Progenitor cell of endocrine pancreas (in vitro differentiated cells): ENCODE data around the gene SLCO1B3. TPM values are rescaled to one million over a fixed set of nuclear protein-coding genes. Genes with fewer than 3 reads are reported as not detected.
A peak's percentile ranks its signal among the peaks of the same experiment; 100 is the strongest.

Experiments
- DNase-seq: peaks from one replicate; pipeline ENCODE4 v3.0.0; 2021; ENCODE audit warnings: low spot score; ENCODE audit not compliant: unreplicated experiment
- H3K27ac Mint-ChIP-seq: 2 replicates; pipeline ENCODE4 v1.8.0; 2021; ENCODE audit warnings: mild to moderate bottlenecking, moderate library complexity, mixed read lengths
- H3K27me3 Mint-ChIP-seq: 2 replicates; pipeline ENCODE4 v1.8.0; 2021; ENCODE audit warnings: mixed read lengths
- H3K36me3 Mint-ChIP-seq: 2 replicates; pipeline ENCODE4 v1.8.0; 2022; ENCODE audit warnings: mixed read lengths; ENCODE audit not compliant: insufficient read depth
- H3K4me1 Mint-ChIP-seq: 2 replicates; pipeline ENCODE4 v1.8.0; 2021; ENCODE audit warnings: low read depth, mixed read lengths
- H3K4me3 Mint-ChIP-seq: 2 replicates; pipeline ENCODE4 v1.8.0; 2021; ENCODE audit warnings: low read depth, mild to moderate bottlenecking, moderate library complexity, mixed read lengths
- H3K9me3 Mint-ChIP-seq: 2 replicates; pipeline ENCODE4 v1.8.0; 2021; ENCODE audit warnings: low read depth, mixed read lengths
- total RNA-seq: library from RNA; stranded (reverse); gene quantifications from 2 replicates; pipeline ENCODE4 v1.2.1, GENCODE V29; 2021
- TF ChIP-seq, protein P1 (sequence below): fragments of 200-600 bp; sonication (generic); IDR thresholded peaks from one replicate; pipeline ENCODE4 v1.5.0; 2021; ENCODE audit warnings: antibody characterized with exemption, mild to moderate bottlenecking; ENCODE audit not compliant: unreplicated experiment

Gene SLCO1B3
- total RNA-seq, 1 donor from 2014 or later: not detected

DNA sequence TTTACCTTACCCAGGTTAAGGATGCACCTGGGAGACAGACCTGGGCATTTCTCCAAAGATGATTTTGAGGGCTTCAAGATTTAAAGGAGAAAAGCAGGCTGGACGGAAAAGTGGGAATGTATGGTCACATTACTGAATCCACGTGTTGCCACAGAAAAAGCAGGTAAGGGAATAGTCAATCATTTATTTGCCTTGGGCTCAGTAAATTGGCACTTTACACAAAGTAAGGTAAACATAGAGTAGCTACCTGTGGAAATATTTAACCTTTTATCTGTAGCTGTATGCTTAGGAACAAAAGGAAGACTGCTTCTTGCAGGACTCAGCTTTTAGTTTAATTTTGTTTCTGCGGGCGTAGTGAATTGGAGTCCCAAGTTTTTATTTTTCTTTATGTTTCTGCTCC, 153.3 kb downstream of the SLCO1B3 start:
- peaks cover 13% of the 10 kb centered on the region for H3K27me3 Mint-ChIP-seq
- H3K9me3 Mint-ChIP-seq: peaks cover 28% of the 10 kb centered on the region
- H3K27ac Mint-ChIP-seq: peak overlapping the region; percentile 68
- TF ChIP-seq, protein P1, sequence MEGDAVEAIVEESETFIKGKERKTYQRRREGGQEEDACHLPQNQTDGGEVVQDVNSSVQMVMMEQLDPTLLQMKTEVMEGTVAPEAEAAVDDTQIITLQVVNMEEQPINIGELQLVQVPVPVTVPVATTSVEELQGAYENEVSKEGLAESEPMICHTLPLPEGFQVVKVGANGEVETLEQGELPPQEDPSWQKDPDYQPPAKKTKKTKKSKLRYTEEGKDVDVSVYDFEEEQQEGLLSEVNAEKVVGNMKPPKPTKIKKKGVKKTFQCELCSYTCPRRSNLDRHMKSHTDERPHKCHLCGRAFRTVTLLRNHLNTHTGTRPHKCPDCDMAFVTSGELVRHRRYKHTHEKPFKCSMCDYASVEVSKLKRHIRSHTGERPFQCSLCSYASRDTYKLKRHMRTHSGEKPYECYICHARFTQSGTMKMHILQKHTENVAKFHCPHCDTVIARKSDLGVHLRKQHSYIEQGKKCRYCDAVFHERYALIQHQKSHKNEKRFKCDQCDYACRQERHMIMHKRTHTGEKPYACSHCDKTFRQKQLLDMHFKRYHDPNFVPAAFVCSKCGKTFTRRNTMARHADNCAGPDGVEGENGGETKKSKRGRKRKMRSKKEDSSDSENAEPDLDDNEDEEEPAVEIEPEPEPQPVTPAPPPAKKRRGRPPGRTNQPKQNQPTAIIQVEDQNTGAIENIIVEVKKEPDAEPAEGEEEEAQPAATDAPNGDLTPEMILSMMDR: no peak
- peaks cover 9% of the 10 kb centered on the region for H3K36me3 Mint-ChIP-seq
- peak overlapping the region; percentile 14 for H3K4me3 Mint-ChIP-seq
- peaks cover 16% of the 10 kb centered on the region for H3K4me1 Mint-ChIP-seq
- DNase-seq: no peak

Other genes starting within 250 kb of the SLCO1B3 start
- gene SLCO1C1, start 115.4 kb upstream of the SLCO1B3 start, total RNA-seq: 2.1 and 2.5 TPM in 2 replicates